ENCODE results near the gene SH3RF2.
A peak's percentile ranks its signal among the peaks of the same experiment; 100 is the strongest.

SH3RF2 gene

DNA sequence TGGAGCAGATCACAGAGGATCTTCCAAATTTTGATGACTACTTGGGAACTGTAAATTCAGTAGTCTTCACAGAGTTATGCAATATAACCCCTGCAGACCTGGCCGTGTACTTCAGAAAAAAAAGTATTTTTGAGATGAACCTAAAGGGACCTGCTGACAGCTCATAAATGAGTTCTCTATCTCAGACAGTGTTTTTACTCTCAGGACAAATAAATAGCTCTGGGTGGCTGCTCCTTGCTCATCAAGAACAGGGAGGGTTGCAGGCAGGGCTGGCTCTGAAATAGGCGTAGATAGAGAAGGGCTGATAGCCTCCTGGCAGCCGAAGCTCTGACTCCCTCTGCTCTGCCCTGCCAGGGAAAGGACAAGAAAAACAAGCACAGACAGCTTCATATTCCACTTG is 104.1 kb downstream of the SH3RF2 start:
- no peak for TF ChIP-seq CTCF (conservative IDR thresholded peaks at IDR 0.05; ENCODE audit: low read length)
- DNase-seq (ENCODE audit: low read depth): no peak
- no peak overlapping the region for H3K4me3 ChIP-seq (ENCODE audit: low read length)

GRCh38 chr5:146041180-146041789 is 104.9 kb downstream of the SH3RF2 start:
- H3K4me3 ChIP-seq (ENCODE audit: low read length): no peak overlapping the region
- TF ChIP-seq CTCF (conservative IDR thresholded peaks at IDR 0.05; ENCODE audit: low read length): peak; percentile 47
- DNase-seq (ENCODE audit: low read depth): no peak

DNA sequence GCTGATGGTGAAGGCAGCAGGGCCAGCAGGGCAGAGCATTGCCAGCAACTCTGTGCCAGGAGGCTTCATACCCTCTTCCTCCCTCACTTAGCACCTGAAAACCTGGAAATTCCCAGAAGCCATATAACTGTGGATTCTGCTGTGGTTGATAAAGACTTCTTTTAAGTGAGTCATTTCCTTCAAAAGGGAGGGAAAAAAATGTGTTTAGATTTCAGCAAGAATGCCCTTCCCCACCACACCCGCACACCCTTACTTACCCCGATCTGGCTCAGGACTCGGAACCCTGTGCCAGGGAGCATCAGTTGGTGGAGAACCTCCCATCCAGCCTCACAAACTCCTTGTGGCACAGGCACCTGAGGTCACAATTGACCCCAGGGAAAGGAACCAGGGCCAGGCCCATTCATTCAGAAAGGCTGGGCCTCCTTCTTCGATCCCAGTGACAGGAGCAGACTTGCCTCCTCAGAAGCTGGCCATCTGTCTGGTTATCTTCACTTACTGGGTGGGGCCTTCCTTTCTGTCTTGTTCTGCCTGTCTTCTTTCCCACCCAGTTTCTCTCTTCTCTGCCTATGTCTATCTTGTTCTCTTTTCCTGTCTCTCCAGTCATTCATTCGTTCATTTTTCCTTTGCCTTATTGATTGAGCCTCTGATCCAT is 106.4 kb downstream of the SH3RF2 start:
- DNase-seq (ENCODE audit: low read depth): peak; percentile 57

GRCh38 chr5:146043722-146044121 is 107.3 kb downstream of the SH3RF2 start:
- no peak for TF ChIP-seq CTCF (conservative IDR thresholded peaks at IDR 0.05; ENCODE audit: low read length)
- no peak for DNase-seq (ENCODE audit: low read depth)
- no peak overlapping the region for H3K4me3 ChIP-seq (ENCODE audit: low read length)

More for the DNA sequence above, 106.4 kb downstream of the SH3RF2 start:
- no peak overlapping the region for H3K4me3 ChIP-seq (ENCODE audit: low read length)
- no peak for TF ChIP-seq CTCF (conservative IDR thresholded peaks at IDR 0.05; ENCODE audit: low read length)

DNA sequence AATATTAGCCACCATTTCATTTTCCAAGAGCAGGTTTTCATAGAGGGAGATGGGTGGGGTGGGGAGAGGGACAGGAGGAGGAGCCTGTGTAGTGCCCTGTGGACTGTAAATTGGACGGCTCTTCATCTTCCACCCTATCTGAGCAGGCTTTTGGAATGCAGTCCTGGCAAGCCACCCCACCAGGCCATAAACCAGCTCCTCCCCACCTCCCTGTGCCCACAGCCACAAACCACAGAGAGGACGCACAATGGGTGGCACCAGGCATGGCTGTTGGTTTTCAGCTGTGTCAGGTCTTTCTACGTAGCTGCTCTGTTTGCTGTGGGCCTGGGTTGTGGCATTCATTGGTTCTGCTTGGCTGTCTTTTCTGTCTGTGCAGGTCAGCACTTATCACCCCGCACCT is 111.0 kb downstream of the SH3RF2 start:
- H3K4me3 ChIP-seq (ENCODE audit: low read length): no peak overlapping the region
- DNase-seq (ENCODE audit: low read depth): peak; percentile 5
- TF ChIP-seq CTCF (conservative IDR thresholded peaks at IDR 0.05; ENCODE audit: low read length): no peak

DNA sequence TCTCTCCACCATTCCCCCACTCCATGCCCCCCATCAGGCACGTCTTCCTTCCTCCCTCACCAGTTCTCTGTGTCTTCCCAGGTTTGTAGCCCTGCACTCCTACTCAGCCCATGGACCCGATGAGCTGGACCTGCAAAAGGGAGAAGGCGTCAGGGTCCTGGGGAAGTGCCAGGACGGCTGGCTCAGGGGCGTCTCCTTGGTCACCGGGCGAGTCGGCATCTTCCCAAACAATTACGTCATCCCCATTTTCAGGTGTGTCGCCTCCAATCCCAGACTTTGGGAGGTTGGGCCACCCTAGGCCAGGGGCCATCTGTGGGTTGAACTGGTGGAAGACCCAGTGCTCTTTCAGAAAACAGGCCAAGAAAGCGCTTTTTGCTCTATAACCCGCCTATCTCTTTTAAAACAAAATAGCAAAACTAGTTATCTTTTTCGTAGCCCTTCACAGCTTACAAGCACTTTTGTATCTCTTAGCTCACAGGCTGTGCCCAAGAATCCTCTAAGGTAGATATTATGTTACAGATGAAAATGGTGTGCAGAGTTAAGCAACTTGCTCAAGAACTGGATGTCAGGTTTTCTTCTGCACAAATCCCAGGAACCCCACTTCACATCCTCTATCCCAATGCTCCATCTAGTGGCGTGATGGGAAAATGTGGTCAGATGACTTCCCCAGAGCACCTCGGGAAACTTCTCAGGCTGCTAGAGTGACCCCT is 112.8 kb downstream of the SH3RF2 start:
- DNase-seq (ENCODE audit: low read depth): peak; percentile 79
- H3K4me3 ChIP-seq (ENCODE audit: low read length): no peak overlapping the region
- TF ChIP-seq CTCF (conservative IDR thresholded peaks at IDR 0.05; ENCODE audit: low read length): peak; percentile 93

DNA sequence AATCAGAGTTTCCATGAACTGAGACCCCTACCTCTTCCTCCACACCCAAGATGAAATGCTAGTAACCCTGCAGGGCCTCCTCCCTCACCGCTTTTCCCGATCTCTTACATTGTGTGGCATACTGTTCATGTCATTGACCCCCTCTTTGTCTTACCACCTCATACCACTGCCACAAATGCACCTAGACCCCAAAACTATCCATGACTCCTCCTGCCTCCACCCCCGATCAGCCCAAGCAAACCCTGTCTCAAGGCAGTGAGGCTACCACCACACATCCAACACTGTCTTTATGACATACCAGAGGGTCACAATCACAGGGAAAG is 113.3 kb downstream of the SH3RF2 start:
- DNase-seq (ENCODE audit: low read depth): no peak
- no peak overlapping the region for H3K4me3 ChIP-seq (ENCODE audit: low read length)
- TF ChIP-seq CTCF (conservative IDR thresholded peaks at IDR 0.05; ENCODE audit: low read length): no peak

All from AG10803 (cell line).